Neural progenitor cell (in vitro differentiated cells): ENCODE data around the gene SNX9. TPM values are rescaled to one million over a fixed set of nuclear protein-coding genes. Genes with fewer than 3 reads are reported as not detected.
A peak's percentile ranks its signal among the peaks of the same experiment; 100 is the strongest.

ENCODE experiments used
- DNase-seq: peaks from one replicate; pipeline ENCODE4 v3.0.0-alpha.2; 2016; ENCODE audit warnings: low spot score
- H2AFZ ChIP-seq: fragments of 200-600 bp; sonication (generic); replicated peaks from 2 replicates; pipeline ENCODE4 v1.6.1; 2016; ENCODE audit warnings: antibody characterized with exemption
- H3F3A ChIP-seq: fragments of 200-600 bp; sonication (generic); 2 replicates; pipeline ENCODE4 v1.6.1; 2016; ENCODE audit warnings: antibody characterized with exemption, low read depth
- H3K27ac ChIP-seq: fragments of 200-600 bp; sonication (generic); 2 replicates; pipeline ENCODE4 v1.5.1; 2016; ENCODE audit warnings: mild to moderate bottlenecking
- H3K27me3 ChIP-seq: fragments of 200-600 bp; sonication (generic); 2 replicates; pipeline ENCODE4 v1.6.1; 2016; ENCODE audit warnings: mild to moderate bottlenecking, moderate library complexity
- H3K36me3 ChIP-seq: fragments of 200-600 bp; sonication (generic); 2 replicates; pipeline ENCODE4 v1.5.1; 2016
- H3K4me1 ChIP-seq: fragments of 200-600 bp; sonication (generic); 2 replicates; pipeline ENCODE4 v1.6.1; 2016; ENCODE audit warnings: mixed run types
- H3K4me2 ChIP-seq: fragments of 200-600 bp; sonication (generic); 2 replicates; pipeline ENCODE4 v1.6.1; 2016
- H3K4me3 ChIP-seq: fragments of 200-600 bp; sonication (generic); 2 replicates; pipeline ENCODE4 v1.5.1; 2016
- H3K79me2 ChIP-seq: fragments of 200-600 bp; sonication (generic); 2 replicates; pipeline ENCODE4 v1.6.1; 2016; ENCODE audit warnings: low read depth
- H3K9ac ChIP-seq: fragments of 200-600 bp; sonication (generic); 2 replicates; pipeline ENCODE4 v1.6.1; 2016
- H3K9me3 ChIP-seq: fragments of 200-600 bp; sonication (generic); 2 replicates; pipeline ENCODE4 v1.5.1; 2016; ENCODE audit warnings: low read depth
- H4K20me1 ChIP-seq: fragments of 200-600 bp; sonication (generic); 2 replicates; pipeline ENCODE4 v1.6.1; 2016; ENCODE audit warnings: low read depth
- H3K27ac Mint-ChIP-seq: 3 replicates; pipeline ENCODE4 v1.8.0; 2021; ENCODE audit warnings: mixed read lengths
- H3K27me3 Mint-ChIP-seq: 2 replicates; pipeline ENCODE4 v1.8.0; 2022; ENCODE audit warnings: low read depth, mild to moderate bottlenecking, inconsistent platforms, moderate library complexity, mixed read lengths; ENCODE audit not compliant: insufficient read depth
- H3K36me3 Mint-ChIP-seq: 3 replicates; pipeline ENCODE4 v1.8.0; 2021; ENCODE audit warnings: mixed read lengths
- H3K4me1 Mint-ChIP-seq: 3 replicates; pipeline ENCODE4 v1.8.0; 2021; ENCODE audit warnings: mixed read lengths
- H3K4me3 Mint-ChIP-seq: 3 replicates; pipeline ENCODE4 v1.8.0; 2021; ENCODE audit warnings: mild to moderate bottlenecking, moderate library complexity, mixed read lengths
- H3K9me3 Mint-ChIP-seq: 3 replicates; pipeline ENCODE4 v1.8.0; 2020; ENCODE audit warnings: mixed read lengths
- EZH2 ChIP-seq: fragments of 200-600 bp; sonication (generic); IDR thresholded peaks from 2 replicates; pipeline ENCODE4 v1.6.1; 2017; ENCODE audit warnings: antibody characterized with exemption, mild to moderate bottlenecking, moderate library complexity
- EZH2phosphoT487 ChIP-seq: fragments of 200-600 bp; sonication (generic); IDR thresholded peaks from 2 replicates; pipeline ENCODE4 v1.6.1; 2017; ENCODE audit warnings: antibody characterized with exemption
- total RNA-seq: library from RNA; depleted of rRNA; stranded (reverse); fragments of >200 nt; gene quantifications from 2 replicates; pipeline ENCODE4 v1.2.3, GENCODE V29; 2015; ENCODE audit warnings: low replicate concordance
- TF ChIP-seq, protein P1 (sequence below): fragments of 200-600 bp; sonication (generic); IDR thresholded peaks from 2 replicates; pipeline ENCODE4 v1.5.1; 2017; ENCODE audit warnings: antibody characterized with exemption, mild to moderate bottlenecking

Gene SNX9
- total RNA-seq = 16.1 and 17.8 TPM in 2 replicates

DNA sequence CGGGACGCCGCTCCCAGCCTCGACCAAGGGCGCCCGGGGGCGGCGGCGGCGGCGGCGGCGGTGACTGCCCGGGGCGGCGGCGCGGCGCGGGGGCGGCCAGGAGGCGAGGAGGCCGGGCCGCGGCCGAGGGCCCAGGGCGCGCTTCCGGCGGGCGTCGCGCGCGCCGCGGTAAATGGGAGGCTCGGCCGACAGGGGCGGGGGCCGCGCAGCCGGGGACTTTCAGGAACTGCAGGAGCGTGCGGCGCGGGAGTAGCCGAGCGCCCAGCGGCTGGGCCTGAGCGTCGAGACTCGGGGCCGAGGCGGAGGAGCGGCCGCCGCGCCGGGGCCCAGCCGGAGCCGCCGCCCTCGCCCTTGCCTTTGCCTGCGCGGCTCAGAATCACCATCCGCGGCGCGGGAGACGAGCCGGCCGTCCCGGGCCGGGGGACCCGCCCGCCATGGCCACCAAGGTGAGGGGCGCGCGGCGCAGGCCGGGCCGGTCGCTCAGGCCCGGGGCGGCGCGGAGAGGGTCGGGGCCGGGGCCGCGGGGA lies at the start of gene SNX9:
Gene SNX9, plus strand, starts transcription at position 246 of the 527 bp plus-strand sequence. Its CDS starts 189 bp downstream, at position 435.
- peaks cover 31% of the 10 kb centered on the region for H3K4me1 Mint-ChIP-seq

DNA sequence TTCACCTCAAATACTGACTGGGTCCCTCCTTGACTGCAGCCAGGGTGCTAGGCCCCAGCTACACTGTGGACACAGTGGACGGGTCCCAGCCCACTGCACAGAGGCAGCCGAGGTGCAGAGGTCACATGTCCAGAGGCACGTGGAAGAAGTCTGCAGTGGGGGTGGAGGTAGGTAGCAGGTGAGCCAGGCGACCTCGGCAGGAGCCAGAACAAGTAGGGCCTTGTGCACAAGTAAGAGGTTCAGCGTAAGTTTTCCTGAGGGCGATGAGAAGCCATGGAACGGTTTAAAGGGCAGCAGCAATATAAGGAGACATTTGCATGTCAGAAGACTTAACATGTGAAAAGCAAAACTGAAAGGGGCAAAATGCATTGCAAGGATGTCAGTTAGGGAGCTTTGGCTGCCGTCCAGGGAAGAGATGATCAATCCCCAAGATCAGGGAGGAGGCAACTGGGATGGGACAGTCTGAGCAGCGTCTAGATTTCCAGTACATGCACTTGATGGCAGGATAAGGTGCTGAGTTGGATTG lies 49.7 kb upstream of the SNX9 start:
- Histone ChIP-seq H3K27me3 (no peaks in the 10 kb centered on the region), H3K9me3 (no peaks in the 10 kb centered on the region), H3K27ac (no peak overlapping the region), H2AFZ (no peak overlapping the region), H3K79me2 (no peaks in the 10 kb centered on the region), H3K4me1 (no peaks in the 10 kb centered on the region), H3K4me3 (no peak overlapping the region), H3F3A (peaks cover 7% of the 10 kb centered on the region), H3K9ac (no peak overlapping the region), H3K4me2 (no peak overlapping the region), H4K20me1 (no peaks in the 10 kb centered on the region), H3K36me3 (no peaks in the 10 kb centered on the region)
- H3K9me3 Mint-ChIP-seq = peaks cover 10% of the 10 kb centered on the region
- TF ChIP-seq, protein P1, sequence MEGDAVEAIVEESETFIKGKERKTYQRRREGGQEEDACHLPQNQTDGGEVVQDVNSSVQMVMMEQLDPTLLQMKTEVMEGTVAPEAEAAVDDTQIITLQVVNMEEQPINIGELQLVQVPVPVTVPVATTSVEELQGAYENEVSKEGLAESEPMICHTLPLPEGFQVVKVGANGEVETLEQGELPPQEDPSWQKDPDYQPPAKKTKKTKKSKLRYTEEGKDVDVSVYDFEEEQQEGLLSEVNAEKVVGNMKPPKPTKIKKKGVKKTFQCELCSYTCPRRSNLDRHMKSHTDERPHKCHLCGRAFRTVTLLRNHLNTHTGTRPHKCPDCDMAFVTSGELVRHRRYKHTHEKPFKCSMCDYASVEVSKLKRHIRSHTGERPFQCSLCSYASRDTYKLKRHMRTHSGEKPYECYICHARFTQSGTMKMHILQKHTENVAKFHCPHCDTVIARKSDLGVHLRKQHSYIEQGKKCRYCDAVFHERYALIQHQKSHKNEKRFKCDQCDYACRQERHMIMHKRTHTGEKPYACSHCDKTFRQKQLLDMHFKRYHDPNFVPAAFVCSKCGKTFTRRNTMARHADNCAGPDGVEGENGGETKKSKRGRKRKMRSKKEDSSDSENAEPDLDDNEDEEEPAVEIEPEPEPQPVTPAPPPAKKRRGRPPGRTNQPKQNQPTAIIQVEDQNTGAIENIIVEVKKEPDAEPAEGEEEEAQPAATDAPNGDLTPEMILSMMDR = no peak
- TF ChIP-seq EZH2 (no peak), EZH2phosphoT487 (no peak)
- peak overlapping the region; percentile 19 for H3K4me3 Mint-ChIP-seq
- no peaks in the 10 kb centered on the region for H3K36me3 Mint-ChIP-seq
- no peak for DNase-seq
- peaks cover 14% of the 10 kb centered on the region for H3K27me3 Mint-ChIP-seq
- H3K4me1 Mint-ChIP-seq = peaks cover 9% of the 10 kb centered on the region
- peak overlapping the region; percentile 78 for H3K27ac Mint-ChIP-seq

More for the DNA sequence above, at the start of gene SNX9:
- Histone ChIP-seq H3K4me2 (peak within 1 kb of the TSS; percentile 82), H3K4me1 (peaks cover 14% of the 10 kb centered on the region), H2AFZ (peak within 1 kb of the TSS; percentile 84), H3K79me2 (peaks cover 38% of the 10 kb centered on the region), H3K27ac (no peak within 1 kb of the TSS), H3K9me3 (no peaks in the 10 kb centered on the region), H3K27me3 (peaks cover 30% of the 10 kb centered on the region), H3F3A (peaks cover 46% of the 10 kb centered on the region), H4K20me1 (peaks cover 5% of the 10 kb centered on the region), H3K9ac (peak within 1 kb of the TSS; percentile 29), H3K4me3 (peak within 1 kb of the TSS; percentile 71), H3K36me3 (no peaks in the 10 kb centered on the region)
- Mint-ChIP-seq H3K4me3 (peak within 1 kb of the TSS; percentile 99), H3K36me3 (peaks cover 3% of the 10 kb centered on the region), H3K9me3 (peaks cover 7% of the 10 kb centered on the region), H3K27me3 (peaks cover 8% of the 10 kb centered on the region), H3K27ac (peak within 1 kb of the TSS; percentile 100)
- DNase-seq = peak; percentile 90
- TF ChIP-seq EZH2phosphoT487 (no peak), EZH2 (peak; percentile 19)
- TF ChIP-seq, protein P1 = no peak

DNA sequence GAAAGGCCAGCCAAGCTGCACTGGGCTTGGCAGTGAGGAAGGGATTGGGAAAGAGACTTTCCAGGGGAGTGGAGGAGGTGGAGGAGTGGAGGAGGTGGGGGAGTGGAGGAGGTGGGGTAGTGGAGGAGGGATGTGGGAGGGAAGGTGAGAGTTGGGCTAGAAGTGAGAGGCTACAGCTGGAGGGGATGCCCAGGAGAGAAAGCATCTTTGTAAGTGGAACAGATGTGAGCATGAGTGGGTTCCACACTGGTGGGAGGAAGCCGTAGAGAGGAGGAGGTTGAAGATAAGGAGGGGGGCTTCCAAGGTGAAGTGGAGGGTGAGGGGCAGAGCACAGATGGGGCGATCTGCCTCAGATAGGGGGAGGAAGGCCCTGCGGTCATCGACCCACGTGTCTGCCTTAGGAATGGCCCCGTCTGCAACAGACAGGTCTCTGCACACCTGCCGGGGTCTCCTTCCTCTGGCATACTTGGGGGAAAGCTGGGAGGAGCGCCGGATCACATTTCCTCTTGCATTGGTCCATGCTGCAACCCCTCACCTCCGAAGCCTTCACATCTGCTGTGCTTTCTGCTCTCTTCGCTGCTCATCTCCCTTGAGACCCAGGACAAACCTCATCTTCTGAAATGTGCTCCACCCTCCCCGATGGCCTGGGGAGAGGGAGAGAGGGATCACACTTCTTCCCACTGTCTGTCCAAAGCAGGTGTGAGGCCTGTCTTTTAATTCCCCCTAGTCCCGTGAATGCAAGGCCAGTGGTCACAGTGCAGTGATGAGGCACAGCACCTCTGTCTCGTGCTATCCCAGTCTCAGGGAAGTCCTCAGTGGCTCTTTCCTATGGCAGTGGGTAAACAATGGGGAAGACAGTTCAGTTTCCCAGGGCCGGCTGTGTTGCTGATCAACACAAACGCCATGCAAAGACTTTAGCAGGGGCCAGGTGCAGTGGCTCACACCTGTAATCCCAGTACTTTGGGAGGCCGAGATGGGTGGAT lies 48.6 kb upstream of the SNX9 start:
- TF ChIP-seq, protein P1 = no peak
- TF ChIP-seq EZH2phosphoT487 (no peak), EZH2 (no peak)
- Mint-ChIP-seq H3K4me1 (peaks cover 7% of the 10 kb centered on the region), H3K4me3 (peak overlapping the region; percentile 54), H3K9me3 (peaks cover 10% of the 10 kb centered on the region), H3K27me3 (peaks cover 12% of the 10 kb centered on the region), H3K36me3 (no peaks in the 10 kb centered on the region), H3K27ac (peak overlapping the region; percentile 84)
- peak; percentile 40 for DNase-seq
- H3K27me3 ChIP-seq = no peaks in the 10 kb centered on the region
- H3K9ac ChIP-seq = no peak overlapping the region
- no peak overlapping the region for H3K4me3 ChIP-seq
- H3F3A ChIP-seq = peaks cover 7% of the 10 kb centered on the region
- no peaks in the 10 kb centered on the region for H3K79me2 ChIP-seq
- no peaks in the 10 kb centered on the region for H3K9me3 ChIP-seq
- no peaks in the 10 kb centered on the region for H4K20me1 ChIP-seq
- H3K4me1 ChIP-seq = no peaks in the 10 kb centered on the region
- H2AFZ ChIP-seq = peak overlapping the region; percentile 26
- no peaks in the 10 kb centered on the region for H3K36me3 ChIP-seq
- no peak overlapping the region for H3K27ac ChIP-seq
- H3K4me2 ChIP-seq = no peak overlapping the region
